HEK293 (cell line): ENCODE data around the gene ACMSD.

Experiments used
- BCL11B ChIP-seq: fragments of 450-650 bp; formaldehyde crosslinking; IDR thresholded peaks from 2 replicates; pipeline ENCODE4 v1.5.1; 2016; ENCODE audit warnings: low read depth, missing biosample characterization, missing genetic modification characterization
- CTCF ChIP-seq: fragments of 450-650 bp; formaldehyde crosslinking; IDR thresholded peaks from 2 replicates; pipeline ENCODE4 v1.5.1; 2016; ENCODE audit warnings: missing biosample characterization, missing genetic modification characterization
- HOXD13 ChIP-seq: sonication (generic); formaldehyde crosslinking; IDR thresholded peaks from 2 replicates; pipeline ENCODE4 v1.8.0; 2022; ENCODE audit warnings: missing genetic modification reagents, borderline replicate concordance
- INSM2 ChIP-seq: fragments of 450-650 bp; formaldehyde crosslinking; IDR thresholded peaks from 2 replicates; pipeline ENCODE4 v1.5.1; 2016; ENCODE audit warnings: missing biosample characterization, missing genetic modification characterization
- KLF7 ChIP-seq: fragments of 450-650 bp; formaldehyde crosslinking; IDR thresholded peaks from 2 replicates; pipeline ENCODE4 v1.5.1; 2016; ENCODE audit warnings: missing biosample characterization, missing genetic modification characterization, borderline replicate concordance
- REST ChIP-seq: fragments of 450-650 bp; formaldehyde crosslinking; IDR thresholded peaks from 2 replicates; pipeline ENCODE4 v1.5.1; 2016; ENCODE audit warnings: missing biosample characterization, missing genetic modification characterization
- ZBTB11 ChIP-seq: fragments of 450-650 bp; formaldehyde crosslinking; conservative IDR thresholded peaks from 2 replicates; pipeline ENCODE4 v1.5.1; 2016; ENCODE audit warnings: low read depth, missing biosample characterization, missing genetic modification characterization
- ZNF274 ChIP-seq, 2 experiments: fragments of 200-500 bp in 1 of 2; fragments of 450-650 bp in 1 of 2; sonication (Bioruptor generic) in 1 of 2; formaldehyde crosslinking in 1 of 2; IDR thresholded peaks; 2 replicates each; pipeline versions ENCODE4 v1.5.1 to v1.6.1; 2014 to 2016; ENCODE audit warnings: borderline replicate concordance in 1 of 2, inconsistent platforms in 1 of 2, low read length in 1 of 2, missing biosample characterization in 1 of 2, missing genetic modification characterization in 1 of 2
- ZNF76 ChIP-seq: fragments of 450-650 bp; formaldehyde crosslinking; IDR thresholded peaks from 2 replicates; pipeline ENCODE4; 2016; ENCODE audit warnings: low read depth, missing biosample characterization, missing genetic modification characterization, borderline replicate concordance
- ZNF843 ChIP-seq: fragments of 450-650 bp; formaldehyde crosslinking; IDR thresholded peaks from 2 replicates; pipeline ENCODE4 v1.5.1; 2016; ENCODE audit warnings: missing biosample characterization, missing genetic modification characterization
- TF ChIP-seq, protein P1 (sequence below): fragments of 450-650 bp; formaldehyde crosslinking; IDR thresholded peaks from 2 replicates; pipeline ENCODE4 v1.5.0; 2017; ENCODE audit warnings: missing biosample characterization, missing genetic modification characterization, borderline replicate concordance
- TF ChIP-seq, protein P2 (sequence below): fragments of 450-650 bp; formaldehyde crosslinking; IDR thresholded peaks from 2 replicates; pipeline ENCODE4 v1.5.1; 2016; ENCODE audit warnings: missing biosample characterization, missing genetic modification characterization
- TF ChIP-seq, protein P3 (sequence below): fragments of 450-650 bp; formaldehyde crosslinking; IDR thresholded peaks from 2 replicates; pipeline ENCODE4 v1.5.1; 2016; ENCODE audit warnings: missing biosample characterization, missing genetic modification characterization, borderline replicate concordance

DNA sequence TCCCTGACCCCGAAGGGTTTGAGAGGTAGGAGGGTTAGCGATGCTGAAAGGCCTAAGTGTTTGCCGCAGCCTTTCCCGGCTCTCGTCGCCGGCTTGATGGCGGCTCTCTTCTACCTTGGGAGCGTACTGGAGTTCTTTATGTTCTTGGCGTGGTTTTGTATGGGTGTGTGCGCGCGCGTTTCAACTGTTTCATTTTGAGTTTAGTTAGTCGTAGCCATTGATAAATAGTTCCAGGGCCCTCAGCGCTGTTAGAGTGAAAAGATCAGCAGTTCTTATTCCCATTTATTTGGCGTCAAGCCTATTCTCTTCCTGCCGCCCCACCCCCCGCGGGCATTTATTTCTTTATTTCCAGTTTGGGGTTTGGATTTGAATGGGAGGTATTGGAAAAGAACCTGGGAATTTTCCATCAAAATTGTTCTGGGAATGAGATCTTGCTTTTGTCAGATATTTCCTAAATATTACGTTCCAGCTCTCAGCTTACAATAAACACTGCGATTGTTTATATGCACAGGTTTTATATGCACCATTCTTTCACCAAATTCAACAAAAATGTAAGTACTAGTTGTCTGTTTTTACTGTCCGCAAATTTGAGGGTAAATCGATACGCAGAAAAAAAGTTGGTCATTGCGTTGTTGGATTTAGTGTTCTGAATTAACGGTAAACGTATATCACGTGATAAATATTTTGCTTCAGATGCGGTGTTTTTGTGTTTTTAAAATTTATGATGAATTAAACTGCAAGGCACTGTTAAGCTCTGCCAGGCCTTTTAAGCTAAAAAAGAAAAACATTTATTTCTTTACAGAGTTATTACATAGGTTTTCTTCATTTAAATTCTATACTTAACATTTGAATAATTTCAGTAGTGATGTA is 81.2 kb downstream of the ACMSD start:
- TF ChIP-seq INSM2 (tag by site-specific recombination) (no peak), ZBTB11 (tag by site-specific recombination) (no peak), ZNF843 (tag by site-specific recombination) (no peak), KLF7 (tag by site-specific recombination) (no peak), CTCF (no peak), HOXD13 (no peak), ZNF274 (IDR thresholded peaks at IDR 0.05; ENCODE audit: low read length) (no peak), ZNF274 (tag by site-specific recombination; IDR thresholded peaks at IDR 0.05; ENCODE audit: borderline replicate concordance) (no peak), BCL11B (tag by site-specific recombination) (no peak), ZNF76 (no peak), REST (tag by site-specific recombination) (no peak)
- TF ChIP-seq, protein P1, sequence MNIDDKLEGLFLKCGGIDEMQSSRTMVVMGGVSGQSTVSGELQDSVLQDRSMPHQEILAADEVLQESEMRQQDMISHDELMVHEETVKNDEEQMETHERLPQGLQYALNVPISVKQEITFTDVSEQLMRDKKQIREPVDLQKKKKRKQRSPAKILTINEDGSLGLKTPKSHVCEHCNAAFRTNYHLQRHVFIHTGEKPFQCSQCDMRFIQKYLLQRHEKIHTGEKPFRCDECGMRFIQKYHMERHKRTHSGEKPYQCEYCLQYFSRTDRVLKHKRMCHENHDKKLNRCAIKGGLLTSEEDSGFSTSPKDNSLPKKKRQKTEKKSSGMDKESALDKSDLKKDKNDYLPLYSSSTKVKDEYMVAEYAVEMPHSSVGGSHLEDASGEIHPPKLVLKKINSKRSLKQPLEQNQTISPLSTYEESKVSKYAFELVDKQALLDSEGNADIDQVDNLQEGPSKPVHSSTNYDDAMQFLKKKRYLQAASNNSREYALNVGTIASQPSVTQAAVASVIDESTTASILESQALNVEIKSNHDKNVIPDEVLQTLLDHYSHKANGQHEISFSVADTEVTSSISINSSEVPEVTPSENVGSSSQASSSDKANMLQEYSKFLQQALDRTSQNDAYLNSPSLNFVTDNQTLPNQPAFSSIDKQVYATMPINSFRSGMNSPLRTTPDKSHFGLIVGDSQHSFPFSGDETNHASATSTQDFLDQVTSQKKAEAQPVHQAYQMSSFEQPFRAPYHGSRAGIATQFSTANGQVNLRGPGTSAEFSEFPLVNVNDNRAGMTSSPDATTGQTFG (tag by site-specific recombination), result no peak
- TF ChIP-seq, protein P2, sequence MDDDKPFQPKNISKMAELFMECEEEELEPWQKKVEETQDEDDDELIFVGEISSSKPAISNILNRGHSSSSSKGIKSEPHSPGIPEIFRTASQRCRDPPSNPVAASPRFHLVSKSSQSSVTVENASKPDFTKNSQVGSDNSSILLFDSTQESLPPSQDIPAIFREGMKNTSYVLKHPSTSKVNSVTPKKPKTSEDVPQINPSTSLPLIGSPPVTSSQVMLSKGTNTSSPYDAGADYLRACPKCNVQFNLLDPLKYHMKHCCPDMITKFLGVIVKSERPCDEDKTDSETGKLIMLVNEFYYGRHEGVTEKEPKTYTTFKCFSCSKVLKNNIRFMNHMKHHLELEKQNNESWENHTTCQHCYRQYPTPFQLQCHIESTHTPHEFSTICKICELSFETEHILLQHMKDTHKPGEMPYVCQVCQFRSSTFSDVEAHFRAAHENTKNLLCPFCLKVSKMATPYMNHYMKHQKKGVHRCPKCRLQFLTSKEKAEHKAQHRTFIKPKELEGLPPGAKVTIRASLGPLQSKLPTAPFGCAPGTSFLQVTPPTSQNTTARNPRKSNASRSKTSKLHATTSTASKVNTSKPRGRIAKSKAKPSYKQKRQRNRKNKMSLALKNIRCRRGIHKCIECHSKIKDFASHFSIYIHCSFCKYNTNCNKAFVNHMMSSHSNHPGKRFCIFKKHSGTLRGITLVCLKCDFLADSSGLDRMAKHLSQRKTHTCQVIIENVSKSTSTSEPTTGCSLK (tag by site-specific recombination), result no peak
- TF ChIP-seq, protein P3, sequence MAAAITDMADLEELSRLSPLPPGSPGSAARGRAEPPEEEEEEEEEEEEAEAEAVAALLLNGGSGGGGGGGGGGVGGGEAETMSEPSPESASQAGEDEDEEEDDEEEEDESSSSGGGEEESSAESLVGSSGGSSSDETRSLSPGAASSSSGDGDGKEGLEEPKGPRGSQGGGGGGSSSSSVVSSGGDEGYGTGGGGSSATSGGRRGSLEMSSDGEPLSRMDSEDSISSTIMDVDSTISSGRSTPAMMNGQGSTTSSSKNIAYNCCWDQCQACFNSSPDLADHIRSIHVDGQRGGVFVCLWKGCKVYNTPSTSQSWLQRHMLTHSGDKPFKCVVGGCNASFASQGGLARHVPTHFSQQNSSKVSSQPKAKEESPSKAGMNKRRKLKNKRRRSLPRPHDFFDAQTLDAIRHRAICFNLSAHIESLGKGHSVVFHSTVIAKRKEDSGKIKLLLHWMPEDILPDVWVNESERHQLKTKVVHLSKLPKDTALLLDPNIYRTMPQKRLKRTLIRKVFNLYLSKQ (tag by site-specific recombination), result no peak
